ENCODE data around the gene TMEM167A.

DNA sequence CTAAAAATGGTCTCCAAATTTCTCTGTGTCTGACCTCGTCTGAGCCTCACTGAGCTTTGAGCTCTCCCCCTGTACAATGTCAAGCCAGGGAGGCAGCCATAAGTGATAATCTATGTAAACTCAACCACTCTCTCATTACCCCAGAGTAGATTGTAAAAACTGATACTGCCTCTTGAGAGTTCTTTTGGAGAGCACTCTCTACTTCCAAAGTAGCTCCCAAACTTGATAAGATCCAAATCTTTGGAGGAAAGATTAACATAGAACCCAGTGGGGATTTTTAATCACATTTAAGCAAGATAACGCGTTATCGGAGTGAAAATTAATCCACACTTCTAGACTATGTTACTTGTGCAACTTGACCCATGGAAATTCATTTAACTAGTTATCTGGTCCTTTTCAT, 54.9 kb downstream of the TMEM167A start:
- TF ChIP-seq, protein P1, sequence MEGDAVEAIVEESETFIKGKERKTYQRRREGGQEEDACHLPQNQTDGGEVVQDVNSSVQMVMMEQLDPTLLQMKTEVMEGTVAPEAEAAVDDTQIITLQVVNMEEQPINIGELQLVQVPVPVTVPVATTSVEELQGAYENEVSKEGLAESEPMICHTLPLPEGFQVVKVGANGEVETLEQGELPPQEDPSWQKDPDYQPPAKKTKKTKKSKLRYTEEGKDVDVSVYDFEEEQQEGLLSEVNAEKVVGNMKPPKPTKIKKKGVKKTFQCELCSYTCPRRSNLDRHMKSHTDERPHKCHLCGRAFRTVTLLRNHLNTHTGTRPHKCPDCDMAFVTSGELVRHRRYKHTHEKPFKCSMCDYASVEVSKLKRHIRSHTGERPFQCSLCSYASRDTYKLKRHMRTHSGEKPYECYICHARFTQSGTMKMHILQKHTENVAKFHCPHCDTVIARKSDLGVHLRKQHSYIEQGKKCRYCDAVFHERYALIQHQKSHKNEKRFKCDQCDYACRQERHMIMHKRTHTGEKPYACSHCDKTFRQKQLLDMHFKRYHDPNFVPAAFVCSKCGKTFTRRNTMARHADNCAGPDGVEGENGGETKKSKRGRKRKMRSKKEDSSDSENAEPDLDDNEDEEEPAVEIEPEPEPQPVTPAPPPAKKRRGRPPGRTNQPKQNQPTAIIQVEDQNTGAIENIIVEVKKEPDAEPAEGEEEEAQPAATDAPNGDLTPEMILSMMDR (IDR thresholded peaks at IDR 0.05) = no peak
- TF ChIP-seq EZH2 (IDR thresholded peaks at IDR 0.05; ENCODE audit: borderline replicate concordance, insufficient read depth, low read depth, low read length, poor library complexity, severe bottlenecking) = no peak
